Measurements from ENCODE around the gene KAT2B. TPM values are rescaled to one million over a fixed set of nuclear protein-coding genes. Genes with fewer than 3 reads are reported as not detected.
A peak's percentile ranks its signal among the peaks of the same experiment; 100 is the strongest.

Gene KAT2B
- total RNA-seq, 5 donors from 2014 or later (not counting 1 experiment from before 2014, with no cell fraction given) = 49.5 to 98.8 (median 80.8) TPM

GRCh38 chr3:20039466-20039764, 831 bp upstream of the KAT2B start:
- Mint-ChIP-seq H3K27me3 (no peaks in the 10 kb centered on the region), H3K4me1 (peaks cover 43 to 50% (median 49%) of the 10 kb centered on the region in 3 donors), H3K36me3 (no peaks in the 10 kb centered on the region), H3K27ac (peak overlapping the region; percentile 95 to 99), H3K4me3 (peak overlapping the region; percentile 85 to 90 (median 85)), H3K9me3 (no peaks in the 10 kb centered on the region)
- H3K4me3 ChIP-seq (ENCODE audit: control insufficient read depth in 1 of 2, extremely low read depth in 1 of 2, low read length in 1 of 2) = peak overlapping the region; percentile 62 to 65
- H3K4me1 ChIP-seq (ENCODE audit: control insufficient read depth in 1 of 2, extremely low read depth in 1 of 2, insufficient read depth in 2 of 2, low read length in 2 of 2) = peaks cover 16 to 41% of the 10 kb centered on the region in 2 experiments
- H3K27me3 ChIP-seq (replicated peaks in 1 of 2; ENCODE audit: control insufficient read depth in 2 of 2, extremely low read depth in 1 of 2, insufficient read depth in 2 of 2, low read length in 1 of 2) = no peaks in the 10 kb centered on the region
- ChIA-PET POLR2A (no interaction called here), CTCF (interaction anchor here in 1 of 2 donors (1.2 kb wide), 1 partner anchor 92 kb away, joined by 3 read pairs; no protein-coding TSS in a partner anchor)
- no peak for ATAC-seq (replicated peaks in 1 of 4)
- no peaks in the 10 kb centered on the region for H3K36me3 ChIP-seq (ENCODE audit: control insufficient read depth in 2 of 2, extremely low read depth in 1 of 2, insufficient read depth in 1 of 2, low read length in 1 of 2)
- no CpG with 5 or more reads among the region's 4 CpGs for WGBS (ENCODE audit: insufficient coverage)
- no peak for DNase-seq
- H3K9me3 ChIP-seq = no peaks in the 10 kb centered on the region
- H3K27ac ChIP-seq (ENCODE audit: low read length) = peak overlapping the region; percentile 92

GRCh38 chr3:20040548-20041196, 426 bp downstream of the KAT2B start:
- no peaks in the 10 kb centered on the region for H3K9me3 ChIP-seq

GRCh38 chr3:20041197-20041780, 1.0 kb downstream of the KAT2B start:
- H3K9me3 Mint-ChIP-seq = no peaks in the 10 kb centered on the region
- H3K4me1 Mint-ChIP-seq = peaks cover 58 to 66% (median 63%) of the 10 kb centered on the region in 3 donors
- peak overlapping the region; percentile 91 to 96 for H3K27ac Mint-ChIP-seq
- Histone ChIP-seq H3K4me3 (ENCODE audit: control insufficient read depth in 1 of 2, extremely low read depth in 1 of 2, low read length in 1 of 2) (peak overlapping the region; percentile 65 to 92), H3K4me1 (ENCODE audit: control insufficient read depth in 1 of 2, extremely low read depth in 1 of 2, insufficient read depth in 2 of 2, low read length in 2 of 2) (peaks cover 16 to 56% of the 10 kb centered on the region in 2 experiments), H3K9me3 (no peaks in the 10 kb centered on the region), H3K27me3 (replicated peaks in 1 of 2; ENCODE audit: control insufficient read depth in 2 of 2, extremely low read depth in 1 of 2, insufficient read depth in 2 of 2, low read length in 1 of 2) (no peaks in the 10 kb centered on the region), H3K27ac (ENCODE audit: low read length) (peak overlapping the region; percentile 82), H3K36me3 (ENCODE audit: control insufficient read depth in 2 of 2, extremely low read depth in 1 of 2, insufficient read depth in 1 of 2, low read length in 1 of 2) (peaks cover 0 to 4% of the 10 kb centered on the region in 2 donors)
- ChIA-PET CTCF (interaction anchor here (0.6 to 1.6 kb wide), 11 partner anchors 11 to 185 kb away, joined by 3 to 6 read pairs (median 3); partner anchors contain the start of gene SGO1 (in 1 of the 2)), POLR2A (interaction anchor here (0.5 to 1.8 kb wide), 8 partner anchors 12 to 157 kb away, joined by 3 to 10 read pairs (median 4); partner anchors contain the start of gene SGO1 (in 1 of the 2))
- H3K4me3 Mint-ChIP-seq = peak overlapping the region; percentile 97 to 100 (median 97)
- DNase-seq (peak; percentile 50 to 77 (median 64)), ATAC-seq (replicated peaks in 1 of 4) (peak; percentile 31 to 47 (median 34))
- no peaks in the 10 kb centered on the region for H3K36me3 Mint-ChIP-seq
- no peaks in the 10 kb centered on the region for H3K27me3 Mint-ChIP-seq
- under 1% methylated on average over 20 of the region's 28 CpGs for WGBS (ENCODE audit: insufficient coverage)

More at GRCh38 chr3:20040548-20041196, 426 bp downstream of the KAT2B start:
- H3K27me3 ChIP-seq (replicated peaks in 1 of 2; ENCODE audit: control insufficient read depth in 2 of 2, extremely low read depth in 1 of 2, insufficient read depth in 2 of 2, low read length in 1 of 2) = no peaks in the 10 kb centered on the region
- peak overlapping the region; percentile 97 to 100 (median 97) for H3K4me3 Mint-ChIP-seq
- H3K4me1 ChIP-seq (ENCODE audit: control insufficient read depth in 1 of 2, extremely low read depth in 1 of 2, insufficient read depth in 2 of 2, low read length in 2 of 2) = peaks cover 16 to 51% of the 10 kb centered on the region in 2 experiments
- peak overlapping the region; percentile 91 to 96 for H3K27ac Mint-ChIP-seq
- no peaks in the 10 kb centered on the region for H3K27me3 Mint-ChIP-seq
- ATAC-seq (replicated peaks in 1 of 4) (peak; percentile 12 to 42 (median 38)), DNase-seq (peak; percentile 18 to 78 (median 51))
- peak overlapping the region; percentile 65 to 92 for H3K4me3 ChIP-seq (ENCODE audit: control insufficient read depth in 1 of 2, extremely low read depth in 1 of 2, low read length in 1 of 2)
- no peaks in the 10 kb centered on the region for H3K36me3 Mint-ChIP-seq
- H3K4me1 Mint-ChIP-seq = peaks cover 51 to 60% (median 57%) of the 10 kb centered on the region in 3 donors
- CTCF ChIA-PET = interaction anchor here (0.6 to 1.3 kb wide), 8 partner anchors 11 to 110 kb away, joined by 3 to 6 read pairs (median 3); no protein-coding TSS in a partner anchor
- H3K27ac ChIP-seq (ENCODE audit: low read length) = peak overlapping the region; percentile 82
- no peaks in the 10 kb centered on the region for H3K9me3 Mint-ChIP-seq
- under 1% methylated on average over 60 of the region's 64 CpGs for whole genome bisulfite sequencing (ENCODE audit: insufficient coverage)
- no peaks in the 10 kb centered on the region for H3K36me3 ChIP-seq (ENCODE audit: control insufficient read depth in 2 of 2, extremely low read depth in 1 of 2, insufficient read depth in 1 of 2, low read length in 1 of 2)
- POLR2A ChIA-PET = interaction anchor here (0.5 to 1.8 kb wide), 6 partner anchors 12 to 156 kb away, joined by 3 to 10 read pairs (median 5); partner anchors contain the start of gene SGO1 (in 1 of the 2)

GRCh38 chr3:20042331-20042730, 2.1 kb downstream of the KAT2B start:
- ATAC-seq (replicated peaks in 1 of 4) (no peak), DNase-seq (no peak)
- ChIA-PET CTCF (interaction anchor here (0.6 to 1.6 kb wide), 9 partner anchors 27 to 184 kb away, joined by 3 to 6 read pairs (median 3); partner anchors contain the start of gene SGO1 (in 1 of the 2)), POLR2A (interaction anchor here in 1 of 2 donors (0.7 to 0.8 kb wide), 3 partner anchors 61 to 144 kb away, joined by 3 to 4 read pairs (median 4); no protein-coding TSS in a partner anchor)
- Histone ChIP-seq H3K9me3 (no peaks in the 10 kb centered on the region), H3K4me1 (ENCODE audit: control insufficient read depth in 1 of 2, extremely low read depth in 1 of 2, insufficient read depth in 2 of 2, low read length in 2 of 2) (peaks cover 16 to 66% of the 10 kb centered on the region in 2 experiments), H3K4me3 (ENCODE audit: control insufficient read depth in 1 of 2, extremely low read depth in 1 of 2, low read length in 1 of 2) (no peak overlapping the region), H3K27ac (ENCODE audit: low read length) (peak overlapping the region; percentile 82), H3K36me3 (ENCODE audit: control insufficient read depth in 2 of 2, extremely low read depth in 1 of 2, insufficient read depth in 1 of 2, low read length in 1 of 2) (peaks cover 0 to 7% of the 10 kb centered on the region in 2 donors), H3K27me3 (replicated peaks in 1 of 2; ENCODE audit: control insufficient read depth in 2 of 2, extremely low read depth in 1 of 2, insufficient read depth in 2 of 2, low read length in 1 of 2) (no peaks in the 10 kb centered on the region)
- H3K4me3 Mint-ChIP-seq = peak overlapping the region; percentile 97 to 100 (median 97)
- H3K27ac Mint-ChIP-seq = peak overlapping the region; percentile 91 to 96
- H3K36me3 Mint-ChIP-seq = peaks cover 3% of the 10 kb centered on the region
- H3K27me3 Mint-ChIP-seq = no peaks in the 10 kb centered on the region
- WGBS (ENCODE audit: insufficient coverage) = 57% methylated on average over 1 of the region's 5 CpGs
- no peaks in the 10 kb centered on the region for H3K9me3 Mint-ChIP-seq
- peaks cover 67 to 73% (median 67%) of the 10 kb centered on the region in 3 donors for H3K4me1 Mint-ChIP-seq

- peaks cover 70 to 74% (median 70%) of the 10 kb centered on the region in 3 donors for H3K4me1 Mint-ChIP-seq
- H3K36me3 ChIP-seq (ENCODE audit: control insufficient read depth in 2 of 2, extremely low read depth in 1 of 2, insufficient read depth in 1 of 2, low read length in 1 of 2) = peaks cover 0 to 7% of the 10 kb centered on the region in 2 donors
- H3K27me3 Mint-ChIP-seq = no peaks in the 10 kb centered on the region
- DNase-seq = peak in 34 of 35 experiments; percentile 6 to 74 (median 41)
- H3K9me3 Mint-ChIP-seq = no peaks in the 10 kb centered on the region
- ATAC-seq (replicated peaks in 1 of 4) = peak in 2 of 4 experiments; percentile 9 to 19
- WGBS (ENCODE audit: insufficient coverage) = 17% methylated on average over 1 of the region's 4 CpGs
- peak overlapping the region; percentile 91 for H3K27ac Mint-ChIP-seq
- ChIA-PET POLR2A (interaction anchor here in 1 of 2 donors (0.6 kb wide), 1 partner anchor 17 kb away, joined by 4 read pairs; no protein-coding TSS in a partner anchor), CTCF (interaction anchor here (0.9 to 1.1 kb wide), 2 partner anchors 11 to 79 kb away, joined by 3 to 4 read pairs; no protein-coding TSS in a partner anchor)
- H3K4me3 Mint-ChIP-seq = peak overlapping the region; percentile 97 to 100 (median 97)
- no peaks in the 10 kb centered on the region for H3K27me3 ChIP-seq (replicated peaks in 1 of 2; ENCODE audit: control insufficient read depth in 2 of 2, extremely low read depth in 1 of 2, insufficient read depth in 2 of 2, low read length in 1 of 2)
- H3K9me3 ChIP-seq = no peaks in the 10 kb centered on the region
- peak overlapping the region; percentile 40 to 46 for H3K4me3 ChIP-seq (ENCODE audit: control insufficient read depth in 1 of 2, extremely low read depth in 1 of 2, low read length in 1 of 2)
- peaks cover 14 to 73% of the 10 kb centered on the region in 2 experiments for H3K4me1 ChIP-seq (ENCODE audit: control insufficient read depth in 1 of 2, extremely low read depth in 1 of 2, insufficient read depth in 2 of 2, low read length in 2 of 2)
- H3K36me3 Mint-ChIP-seq = peaks cover 3% of the 10 kb centered on the region
- H3K27ac ChIP-seq (ENCODE audit: low read length) = peak overlapping the region; percentile 82
Measured at GRCh38 chr3:20043396-20043795, 3.1 kb downstream of the KAT2B start.

GRCh38 chr3:20043825-20044224, 3.6 kb downstream of the KAT2B start:
- no peak for ATAC-seq (replicated peaks in 1 of 4)
- POLR2A ChIA-PET = interaction anchor here in 1 of 2 donors (0.5 to 0.6 kb wide), 2 partner anchors 14 to 17 kb away, joined by 4 to 11 read pairs; no protein-coding TSS in a partner anchor

More at GRCh38 chr3:20043825-20044224, 3.6 kb downstream of the KAT2B start:
- peak overlapping the region; percentile 91 for H3K27ac Mint-ChIP-seq
- H3K36me3 Mint-ChIP-seq = peaks cover 3% of the 10 kb centered on the region
- H3K27me3 Mint-ChIP-seq = no peaks in the 10 kb centered on the region
- DNase-seq = peak in 1 of 35 experiments; percentile 50
- no peaks in the 10 kb centered on the region for H3K9me3 ChIP-seq
- peak overlapping the region; percentile 82 for H3K27ac ChIP-seq (ENCODE audit: low read length)
- peak overlapping the region; percentile 40 to 46 for H3K4me3 ChIP-seq (ENCODE audit: control insufficient read depth in 1 of 2, extremely low read depth in 1 of 2, low read length in 1 of 2)
- H3K27me3 ChIP-seq (replicated peaks in 1 of 2; ENCODE audit: control insufficient read depth in 2 of 2, extremely low read depth in 1 of 2, insufficient read depth in 2 of 2, low read length in 1 of 2) = no peaks in the 10 kb centered on the region
- peaks cover 10 to 72% of the 10 kb centered on the region in 2 experiments for H3K4me1 ChIP-seq (ENCODE audit: control insufficient read depth in 1 of 2, extremely low read depth in 1 of 2, insufficient read depth in 2 of 2, low read length in 2 of 2)
- H3K4me1 Mint-ChIP-seq = peaks cover 65 to 74% (median 69%) of the 10 kb centered on the region in 3 donors
- 29% methylated on average over 1 of the region's 4 CpGs for WGBS (ENCODE audit: insufficient coverage)
- H3K9me3 Mint-ChIP-seq = no peaks in the 10 kb centered on the region
- H3K4me3 Mint-ChIP-seq = peak overlapping the region; percentile 97 to 100 (median 97)
- peaks cover 0 to 7% of the 10 kb centered on the region in 2 donors for H3K36me3 ChIP-seq (ENCODE audit: control insufficient read depth in 2 of 2, extremely low read depth in 1 of 2, insufficient read depth in 1 of 2, low read length in 1 of 2)
- CTCF ChIA-PET = interaction anchor here in 1 of 2 donors (0.9 kb wide), 1 partner anchor 11 kb away, joined by 4 read pairs; no protein-coding TSS in a partner anchor

All from T-cell (primary cell).